Measurements from ENCODE around the gene PRDM16. TPM values are rescaled to one million over a fixed set of nuclear protein-coding genes. Genes with fewer than 3 reads are reported as not detected.
A peak's percentile ranks its signal among the peaks of the same experiment; 100 is the strongest.

PRDM16 gene
- total RNA-seq, 4 donors from 2014 or later: 5.4 to 13.2 (median 7.7) TPM

- Histone ChIP-seq H3K4me1 (peaks cover 0 to 9% (median 0%) of the 10 kb centered on the region in 4 donors), H3K27me3 (no peaks in the 10 kb centered on the region), H3K4me3 (no peak overlapping the region), H3K9me3 (no peaks in the 10 kb centered on the region), H3K27ac (no peak overlapping the region), H3K36me3 (no peaks in the 10 kb centered on the region)
- no peak for TF ChIP-seq POLR2A (IDR thresholded peaks at IDR 0.05)
- TF ChIP-seq, protein P1, sequence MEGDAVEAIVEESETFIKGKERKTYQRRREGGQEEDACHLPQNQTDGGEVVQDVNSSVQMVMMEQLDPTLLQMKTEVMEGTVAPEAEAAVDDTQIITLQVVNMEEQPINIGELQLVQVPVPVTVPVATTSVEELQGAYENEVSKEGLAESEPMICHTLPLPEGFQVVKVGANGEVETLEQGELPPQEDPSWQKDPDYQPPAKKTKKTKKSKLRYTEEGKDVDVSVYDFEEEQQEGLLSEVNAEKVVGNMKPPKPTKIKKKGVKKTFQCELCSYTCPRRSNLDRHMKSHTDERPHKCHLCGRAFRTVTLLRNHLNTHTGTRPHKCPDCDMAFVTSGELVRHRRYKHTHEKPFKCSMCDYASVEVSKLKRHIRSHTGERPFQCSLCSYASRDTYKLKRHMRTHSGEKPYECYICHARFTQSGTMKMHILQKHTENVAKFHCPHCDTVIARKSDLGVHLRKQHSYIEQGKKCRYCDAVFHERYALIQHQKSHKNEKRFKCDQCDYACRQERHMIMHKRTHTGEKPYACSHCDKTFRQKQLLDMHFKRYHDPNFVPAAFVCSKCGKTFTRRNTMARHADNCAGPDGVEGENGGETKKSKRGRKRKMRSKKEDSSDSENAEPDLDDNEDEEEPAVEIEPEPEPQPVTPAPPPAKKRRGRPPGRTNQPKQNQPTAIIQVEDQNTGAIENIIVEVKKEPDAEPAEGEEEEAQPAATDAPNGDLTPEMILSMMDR (IDR thresholded peaks at IDR 0.05): no peak
- no peak for DNase-seq
These were observed 172.2 kb downstream of the PRDM16 start for GRCh38 chr1:3241236-3241550.

DNA sequence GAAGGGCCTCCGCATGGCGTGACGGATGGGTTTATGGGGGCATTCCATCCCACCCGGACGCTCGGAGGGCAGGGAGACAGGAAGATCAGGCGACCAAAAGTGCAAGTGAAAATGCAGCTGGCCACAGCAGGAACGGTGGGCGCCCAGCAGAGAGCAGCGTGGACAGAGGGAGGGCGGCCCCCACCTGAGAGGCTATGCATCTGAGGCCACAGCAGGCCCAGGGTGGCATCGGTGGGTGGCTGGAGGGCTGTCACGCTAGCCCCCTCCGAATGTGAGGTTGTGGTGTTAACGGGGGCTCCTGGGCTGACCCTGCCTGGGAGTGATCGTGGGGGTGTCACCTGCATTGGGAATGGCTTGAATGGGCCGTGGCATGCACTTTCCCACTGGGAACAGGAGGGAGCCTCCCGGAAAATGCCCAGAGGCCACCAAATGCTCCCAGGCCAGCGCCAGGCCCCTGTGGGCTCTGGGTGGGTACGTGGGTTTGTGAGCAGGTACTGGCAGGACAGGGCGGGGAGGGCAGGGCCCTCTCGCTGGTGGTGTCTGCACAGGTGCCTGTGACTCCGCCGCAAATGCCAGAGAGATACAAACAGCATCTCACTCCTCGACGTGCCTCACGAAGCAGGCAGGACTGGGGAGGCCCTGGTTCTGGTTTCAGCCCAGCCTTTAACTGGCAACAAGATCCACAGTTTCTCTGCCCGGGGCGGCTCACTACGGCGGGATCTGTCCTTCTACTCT is 172.8 kb downstream of the PRDM16 start:
- DNase-seq: no peak
- H3K36me3 ChIP-seq: no peaks in the 10 kb centered on the region
- no peaks in the 10 kb centered on the region for H3K9me3 ChIP-seq
- H3K27ac ChIP-seq: no peak overlapping the region
- no peaks in the 10 kb centered on the region for H3K27me3 ChIP-seq
- no peak overlapping the region for H3K4me3 ChIP-seq
- TF ChIP-seq, protein P1 (IDR thresholded peaks at IDR 0.05): no peak
- TF ChIP-seq POLR2A (IDR thresholded peaks at IDR 0.05): no peak
- peaks cover 0 to 9% (median 0%) of the 10 kb centered on the region in 4 donors for H3K4me1 ChIP-seq

GRCh38 chr1:3242408-3243260 is 173.6 kb downstream of the PRDM16 start:
- Histone ChIP-seq H3K4me1 (peaks cover 0 to 10% (median 0%) of the 10 kb centered on the region in 4 donors), H3K27ac (no peak overlapping the region), H3K4me3 (no peak overlapping the region), H3K36me3 (no peaks in the 10 kb centered on the region), H3K9me3 (no peaks in the 10 kb centered on the region), H3K27me3 (no peaks in the 10 kb centered on the region)
- TF ChIP-seq POLR2A (IDR thresholded peaks at IDR 0.05): no peak
- TF ChIP-seq, protein P1 (IDR thresholded peaks at IDR 0.05): no peak
- DNase-seq: no peak

- Histone ChIP-seq H3K36me3 (no peaks in the 10 kb centered on the region), H3K27ac (no peak overlapping the region), H3K9me3 (no peaks in the 10 kb centered on the region), H3K4me3 (no peak overlapping the region), H3K27me3 (no peaks in the 10 kb centered on the region), H3K4me1 (peaks cover 0 to 6% (median 0%) of the 10 kb centered on the region in 4 donors)
- DNase-seq: peak in 1 of 3 donors; percentile 70
- TF ChIP-seq POLR2A (IDR thresholded peaks at IDR 0.05): no peak
- TF ChIP-seq, protein P1 (IDR thresholded peaks at IDR 0.05): no peak
These were observed 174.3 kb downstream of the PRDM16 start for GRCh38 chr1:3243304-3243703.

- TF ChIP-seq, protein P1 (IDR thresholded peaks at IDR 0.05): no peak
- no peak for TF ChIP-seq POLR2A (IDR thresholded peaks at IDR 0.05)
- no peaks in the 10 kb centered on the region for H3K36me3 ChIP-seq
- no peak overlapping the region for H3K4me3 ChIP-seq
- no peaks in the 10 kb centered on the region for H3K27me3 ChIP-seq
- no peak overlapping the region for H3K27ac ChIP-seq
- DNase-seq: no peak
- no peaks in the 10 kb centered on the region for H3K9me3 ChIP-seq
- H3K4me1 ChIP-seq: peaks cover 0 to 12% (median 0%) of the 10 kb centered on the region in 4 donors
These were observed 175.3 kb downstream of the PRDM16 start for GRCh38 chr1:3244025-3244926.
